Stomach (tissue), 4 donors: ENCODE measurements around the gene PKNOX2.

Source experiments
- EP300 ChIP-seq: sonication (generic); formaldehyde crosslinking; IDR thresholded peaks from one replicate; pipeline ENCODE4 v1.6.1; 2017; ENCODE audit warnings: antibody characterized with exemption
- POLR2A ChIP-seq, 4 donors: fragments of 450-650 bp; IDR thresholded peaks; one replicate each; pipeline ENCODE4 v1.6.1; 2016; ENCODE audit warnings: antibody characterized with exemption in 4 of 4, control low read depth in 2 of 4, mild to moderate bottlenecking in 1 of 4, moderate library complexity in 1 of 4
- POLR2AphosphoS5 ChIP-seq, 3 donors: sonication (generic); formaldehyde crosslinking; IDR thresholded peaks; one replicate each; pipeline ENCODE4 v1.6.1; 2016; ENCODE audit warnings: antibody characterized with exemption in 3 of 3
- TF ChIP-seq, protein P1 (sequence below), 7 experiments: fragments of 450-650 bp in 4 of 7; fragments of 200-600 bp in 3 of 7; sonication (generic) in 3 of 7; IDR thresholded peaks; one replicate each; pipeline ENCODE4 v1.5.1; 2016 to 2019; ENCODE audit warnings: antibody characterized with exemption in 7 of 7, control low read depth in 2 of 7, mild to moderate bottlenecking in 1 of 7

DNA sequence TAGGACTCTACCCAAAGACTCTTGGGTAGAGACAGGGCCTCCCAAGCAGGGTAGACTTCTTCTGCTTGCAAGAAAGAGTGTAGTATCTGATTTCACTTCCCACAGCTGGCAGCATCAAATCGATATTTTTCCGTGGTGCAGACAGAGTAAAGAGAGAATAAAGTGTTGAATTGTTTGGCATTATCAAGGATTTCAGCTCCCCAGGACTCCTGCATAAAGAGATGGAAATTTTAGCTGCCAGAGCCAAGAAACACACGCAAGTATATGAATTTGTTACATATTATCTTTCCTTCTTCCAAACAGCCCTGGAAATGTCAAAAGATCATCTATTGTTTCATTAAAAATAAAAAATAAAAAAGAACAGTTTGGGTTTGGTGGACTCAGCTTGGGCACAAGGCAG, 136.8 kb downstream of the PKNOX2 start:
- TF ChIP-seq, protein P1, sequence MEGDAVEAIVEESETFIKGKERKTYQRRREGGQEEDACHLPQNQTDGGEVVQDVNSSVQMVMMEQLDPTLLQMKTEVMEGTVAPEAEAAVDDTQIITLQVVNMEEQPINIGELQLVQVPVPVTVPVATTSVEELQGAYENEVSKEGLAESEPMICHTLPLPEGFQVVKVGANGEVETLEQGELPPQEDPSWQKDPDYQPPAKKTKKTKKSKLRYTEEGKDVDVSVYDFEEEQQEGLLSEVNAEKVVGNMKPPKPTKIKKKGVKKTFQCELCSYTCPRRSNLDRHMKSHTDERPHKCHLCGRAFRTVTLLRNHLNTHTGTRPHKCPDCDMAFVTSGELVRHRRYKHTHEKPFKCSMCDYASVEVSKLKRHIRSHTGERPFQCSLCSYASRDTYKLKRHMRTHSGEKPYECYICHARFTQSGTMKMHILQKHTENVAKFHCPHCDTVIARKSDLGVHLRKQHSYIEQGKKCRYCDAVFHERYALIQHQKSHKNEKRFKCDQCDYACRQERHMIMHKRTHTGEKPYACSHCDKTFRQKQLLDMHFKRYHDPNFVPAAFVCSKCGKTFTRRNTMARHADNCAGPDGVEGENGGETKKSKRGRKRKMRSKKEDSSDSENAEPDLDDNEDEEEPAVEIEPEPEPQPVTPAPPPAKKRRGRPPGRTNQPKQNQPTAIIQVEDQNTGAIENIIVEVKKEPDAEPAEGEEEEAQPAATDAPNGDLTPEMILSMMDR (IDR thresholded peaks at IDR 0.05): no peak
- no peak for TF ChIP-seq POLR2AphosphoS5 (IDR thresholded peaks at IDR 0.05)
- no peak for TF ChIP-seq EP300
- TF ChIP-seq POLR2A (IDR thresholded peaks at IDR 0.05): no peak
